ENCODE results near the gene IL17C. TPM values are rescaled to one million over a fixed set of nuclear protein-coding genes. Genes with fewer than 3 reads are reported as not detected.

The IL17C gene
- total RNA-seq, 1 experiment from 2014 or later: 1.9 TPM

DNA sequence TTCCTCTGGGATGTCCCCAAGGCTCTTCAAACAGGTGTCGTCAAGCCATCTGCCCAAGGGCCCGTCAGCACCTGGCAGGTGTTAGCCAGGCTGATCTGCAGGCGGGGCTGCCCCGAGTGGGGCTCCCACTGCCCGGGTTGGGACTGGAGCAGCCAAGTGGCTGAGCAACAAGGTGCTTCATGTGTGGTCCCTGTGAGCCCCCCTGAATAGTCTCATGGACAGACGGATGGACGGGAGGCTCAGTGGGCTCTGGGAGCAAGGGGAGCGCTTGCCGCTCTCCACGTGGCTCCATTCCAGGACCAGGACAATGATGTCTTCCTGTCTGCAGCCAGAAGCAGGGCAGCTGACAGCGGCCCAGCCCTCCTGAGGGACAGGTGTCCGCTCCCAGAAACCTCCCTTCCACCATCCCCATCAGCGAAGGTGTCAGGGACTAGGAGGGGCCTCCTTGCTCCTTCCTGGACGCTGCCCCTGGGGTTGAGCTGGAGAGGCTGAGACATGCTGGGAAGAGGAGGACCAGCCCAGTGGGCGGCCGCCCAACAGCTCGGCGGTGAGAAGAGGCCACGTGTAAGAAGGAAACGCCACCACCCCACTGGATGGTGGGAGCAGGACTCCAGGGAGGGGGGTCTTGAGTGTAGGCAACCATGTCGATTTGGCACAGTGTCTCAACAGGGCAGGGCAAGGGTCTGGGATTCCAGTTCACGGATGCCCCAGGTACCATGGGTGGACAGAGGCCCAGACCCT lies 38.3 kb downstream of the IL17C start:
- DNase-seq (ENCODE audit: low spot score) (no peak), ATAC-seq (no peak)
- Mint-ChIP-seq H3K27me3 (ENCODE audit: low read depth) (no peaks in the 10 kb centered on the region), H3K36me3 (peaks cover 2% of the 10 kb centered on the region; the same call in 1 of the 2 replicates), H3K9me3 (no peaks in the 10 kb centered on the region), H3K4me3 (no peak overlapping the region), H3K27ac (no peak overlapping the region), H3K4me1 (no peaks in the 10 kb centered on the region; the same call in 1 of the 2 replicates)
- TF ChIP-seq FOXK1 (CRISPR knock-in tag; IDR thresholded peaks at IDR 0.05) (no peak), NFE2L1 (CRISPR knock-in tag; IDR thresholded peaks at IDR 0.05) (no peak), NR1H2 (CRISPR knock-in tag; IDR thresholded peaks at IDR 0.05) (no peak), ZNF219 (CRISPR knock-in tag; IDR thresholded peaks at IDR 0.05; ENCODE audit: borderline replicate concordance) (no peak), OVOL2 (CRISPR knock-in tag; IDR thresholded peaks at IDR 0.05; ENCODE audit: borderline replicate concordance) (no peak), SMAD4 (CRISPR knock-in tag; IDR thresholded peaks at IDR 0.05) (no peak)
- TF ChIP-seq, protein P1, sequence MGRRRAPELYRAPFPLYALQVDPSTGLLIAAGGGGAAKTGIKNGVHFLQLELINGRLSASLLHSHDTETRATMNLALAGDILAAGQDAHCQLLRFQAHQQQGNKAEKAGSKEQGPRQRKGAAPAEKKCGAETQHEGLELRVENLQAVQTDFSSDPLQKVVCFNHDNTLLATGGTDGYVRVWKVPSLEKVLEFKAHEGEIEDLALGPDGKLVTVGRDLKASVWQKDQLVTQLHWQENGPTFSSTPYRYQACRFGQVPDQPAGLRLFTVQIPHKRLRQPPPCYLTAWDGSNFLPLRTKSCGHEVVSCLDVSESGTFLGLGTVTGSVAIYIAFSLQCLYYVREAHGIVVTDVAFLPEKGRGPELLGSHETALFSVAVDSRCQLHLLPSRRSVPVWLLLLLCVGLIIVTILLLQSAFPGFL (CRISPR knock-in tag; IDR thresholded peaks at IDR 0.05; ENCODE audit: borderline replicate concordance): no peak
- TF ChIP-seq, protein P2, sequence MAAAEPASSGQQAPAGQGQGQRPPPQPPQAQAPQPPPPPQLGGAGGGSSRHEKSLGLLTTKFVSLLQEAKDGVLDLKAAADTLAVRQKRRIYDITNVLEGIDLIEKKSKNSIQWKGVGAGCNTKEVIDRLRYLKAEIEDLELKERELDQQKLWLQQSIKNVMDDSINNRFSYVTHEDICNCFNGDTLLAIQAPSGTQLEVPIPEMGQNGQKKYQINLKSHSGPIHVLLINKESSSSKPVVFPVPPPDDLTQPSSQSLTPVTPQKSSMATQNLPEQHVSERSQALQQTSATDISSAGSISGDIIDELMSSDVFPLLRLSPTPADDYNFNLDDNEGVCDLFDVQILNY (CRISPR knock-in tag; IDR thresholded peaks at IDR 0.05): no peak
- TF ChIP-seq, protein P3, sequence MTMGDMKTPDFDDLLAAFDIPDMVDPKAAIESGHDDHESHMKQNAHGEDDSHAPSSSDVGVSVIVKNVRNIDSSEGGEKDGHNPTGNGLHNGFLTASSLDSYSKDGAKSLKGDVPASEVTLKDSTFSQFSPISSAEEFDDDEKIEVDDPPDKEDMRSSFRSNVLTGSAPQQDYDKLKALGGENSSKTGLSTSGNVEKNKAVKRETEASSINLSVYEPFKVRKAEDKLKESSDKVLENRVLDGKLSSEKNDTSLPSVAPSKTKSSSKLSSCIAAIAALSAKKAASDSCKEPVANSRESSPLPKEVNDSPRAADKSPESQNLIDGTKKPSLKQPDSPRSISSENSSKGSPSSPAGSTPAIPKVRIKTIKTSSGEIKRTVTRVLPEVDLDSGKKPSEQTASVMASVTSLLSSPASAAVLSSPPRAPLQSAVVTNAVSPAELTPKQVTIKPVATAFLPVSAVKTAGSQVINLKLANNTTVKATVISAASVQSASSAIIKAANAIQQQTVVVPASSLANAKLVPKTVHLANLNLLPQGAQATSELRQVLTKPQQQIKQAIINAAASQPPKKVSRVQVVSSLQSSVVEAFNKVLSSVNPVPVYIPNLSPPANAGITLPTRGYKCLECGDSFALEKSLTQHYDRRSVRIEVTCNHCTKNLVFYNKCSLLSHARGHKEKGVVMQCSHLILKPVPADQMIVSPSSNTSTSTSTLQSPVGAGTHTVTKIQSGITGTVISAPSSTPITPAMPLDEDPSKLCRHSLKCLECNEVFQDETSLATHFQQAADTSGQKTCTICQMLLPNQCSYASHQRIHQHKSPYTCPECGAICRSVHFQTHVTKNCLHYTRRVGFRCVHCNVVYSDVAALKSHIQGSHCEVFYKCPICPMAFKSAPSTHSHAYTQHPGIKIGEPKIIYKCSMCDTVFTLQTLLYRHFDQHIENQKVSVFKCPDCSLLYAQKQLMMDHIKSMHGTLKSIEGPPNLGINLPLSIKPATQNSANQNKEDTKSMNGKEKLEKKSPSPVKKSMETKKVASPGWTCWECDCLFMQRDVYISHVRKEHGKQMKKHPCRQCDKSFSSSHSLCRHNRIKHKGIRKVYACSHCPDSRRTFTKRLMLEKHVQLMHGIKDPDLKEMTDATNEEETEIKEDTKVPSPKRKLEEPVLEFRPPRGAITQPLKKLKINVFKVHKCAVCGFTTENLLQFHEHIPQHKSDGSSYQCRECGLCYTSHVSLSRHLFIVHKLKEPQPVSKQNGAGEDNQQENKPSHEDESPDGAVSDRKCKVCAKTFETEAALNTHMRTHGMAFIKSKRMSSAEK (CRISPR knock-in tag; IDR thresholded peaks at IDR 0.05; ENCODE audit: borderline replicate concordance): no peak
- TF ChIP-seq, protein P4, sequence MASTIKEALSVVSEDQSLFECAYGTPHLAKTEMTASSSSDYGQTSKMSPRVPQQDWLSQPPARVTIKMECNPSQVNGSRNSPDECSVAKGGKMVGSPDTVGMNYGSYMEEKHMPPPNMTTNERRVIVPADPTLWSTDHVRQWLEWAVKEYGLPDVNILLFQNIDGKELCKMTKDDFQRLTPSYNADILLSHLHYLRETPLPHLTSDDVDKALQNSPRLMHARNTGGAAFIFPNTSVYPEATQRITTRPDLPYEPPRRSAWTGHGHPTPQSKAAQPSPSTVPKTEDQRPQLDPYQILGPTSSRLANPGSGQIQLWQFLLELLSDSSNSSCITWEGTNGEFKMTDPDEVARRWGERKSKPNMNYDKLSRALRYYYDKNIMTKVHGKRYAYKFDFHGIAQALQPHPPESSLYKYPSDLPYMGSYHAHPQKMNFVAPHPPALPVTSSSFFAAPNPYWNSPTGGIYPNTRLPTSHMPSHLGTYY (CRISPR knock-in tag; IDR thresholded peaks at IDR 0.05): no peak
- TF ChIP-seq, protein P5, sequence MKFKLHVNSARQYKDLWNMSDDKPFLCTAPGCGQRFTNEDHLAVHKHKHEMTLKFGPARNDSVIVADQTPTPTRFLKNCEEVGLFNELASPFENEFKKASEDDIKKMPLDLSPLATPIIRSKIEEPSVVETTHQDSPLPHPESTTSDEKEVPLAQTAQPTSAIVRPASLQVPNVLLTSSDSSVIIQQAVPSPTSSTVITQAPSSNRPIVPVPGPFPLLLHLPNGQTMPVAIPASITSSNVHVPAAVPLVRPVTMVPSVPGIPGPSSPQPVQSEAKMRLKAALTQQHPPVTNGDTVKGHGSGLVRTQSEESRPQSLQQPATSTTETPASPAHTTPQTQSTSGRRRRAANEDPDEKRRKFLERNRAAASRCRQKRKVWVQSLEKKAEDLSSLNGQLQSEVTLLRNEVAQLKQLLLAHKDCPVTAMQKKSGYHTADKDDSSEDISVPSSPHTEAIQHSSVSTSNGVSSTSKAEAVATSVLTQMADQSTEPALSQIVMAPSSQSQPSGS (CRISPR knock-in tag; IDR thresholded peaks at IDR 0.05; ENCODE audit: borderline replicate concordance, low read depth): no peak
- CTCF ChIA-PET: interaction anchor here (8.4 kb wide), 1 partner anchor 10 kb away, joined by 111 read pairs; the partner anchor contains the start of gene SNAI3
- POLR2A ChIA-PET: no interaction called here

DNA sequence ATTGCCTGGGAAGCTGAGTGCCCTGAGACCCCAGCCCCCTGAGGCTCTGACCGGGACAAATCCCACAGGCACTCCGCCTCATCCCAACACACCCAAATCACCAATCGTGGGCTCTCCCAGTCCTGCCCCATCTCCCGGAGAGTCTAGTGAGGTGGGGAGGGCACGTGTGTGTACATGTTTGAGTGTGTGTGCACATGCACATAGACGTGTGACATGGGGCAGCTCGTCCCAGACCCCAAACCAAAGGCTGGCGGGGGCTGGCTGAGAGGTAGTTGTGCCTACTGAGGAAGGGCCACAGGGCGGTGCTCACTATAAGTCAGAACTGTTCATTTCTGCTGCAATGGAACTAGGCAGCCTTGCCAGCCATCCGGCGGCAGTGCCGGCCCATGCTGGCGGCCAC lies 39.3 kb downstream of the IL17C start:
- Mint-ChIP-seq H3K9me3 (no peaks in the 10 kb centered on the region), H3K27ac (no peak overlapping the region), H3K4me3 (no peak overlapping the region), H3K4me1 (no peaks in the 10 kb centered on the region; the same call in 1 of the 2 replicates), H3K36me3 (peaks cover 2% of the 10 kb centered on the region; the same call in 1 of the 2 replicates), H3K27me3 (ENCODE audit: low read depth) (no peaks in the 10 kb centered on the region)
- ChIA-PET CTCF (no interaction called here), POLR2A (no interaction called here)
- ATAC-seq (no peak), DNase-seq (ENCODE audit: low spot score) (no peak)
- no peak for TF ChIP-seq ESRRA (CRISPR knock-in tag; IDR thresholded peaks at IDR 0.05; ENCODE audit: borderline replicate concordance)
- TF ChIP-seq HMGA2 (CRISPR knock-in tag; IDR thresholded peaks at IDR 0.05): no peak
- TF ChIP-seq TEAD4 (CRISPR knock-in tag; IDR thresholded peaks at IDR 0.05): no peak
- TF ChIP-seq CREM (CRISPR knock-in tag; IDR thresholded peaks at IDR 0.05): no peak
- no peak for TF ChIP-seq JAZF1 (CRISPR knock-in tag; IDR thresholded peaks at IDR 0.05)
- no peak for TF ChIP-seq EMX1 (CRISPR knock-in tag; IDR thresholded peaks at IDR 0.05)
- TF ChIP-seq, protein P6, sequence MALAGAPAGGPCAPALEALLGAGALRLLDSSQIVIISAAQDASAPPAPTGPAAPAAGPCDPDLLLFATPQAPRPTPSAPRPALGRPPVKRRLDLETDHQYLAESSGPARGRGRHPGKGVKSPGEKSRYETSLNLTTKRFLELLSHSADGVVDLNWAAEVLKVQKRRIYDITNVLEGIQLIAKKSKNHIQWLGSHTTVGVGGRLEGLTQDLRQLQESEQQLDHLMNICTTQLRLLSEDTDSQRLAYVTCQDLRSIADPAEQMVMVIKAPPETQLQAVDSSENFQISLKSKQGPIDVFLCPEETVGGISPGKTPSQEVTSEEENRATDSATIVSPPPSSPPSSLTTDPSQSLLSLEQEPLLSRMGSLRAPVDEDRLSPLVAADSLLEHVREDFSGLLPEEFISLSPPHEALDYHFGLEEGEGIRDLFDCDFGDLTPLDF (CRISPR knock-in tag; IDR thresholded peaks at IDR 0.05): no peak
- TF ChIP-seq, protein P7, sequence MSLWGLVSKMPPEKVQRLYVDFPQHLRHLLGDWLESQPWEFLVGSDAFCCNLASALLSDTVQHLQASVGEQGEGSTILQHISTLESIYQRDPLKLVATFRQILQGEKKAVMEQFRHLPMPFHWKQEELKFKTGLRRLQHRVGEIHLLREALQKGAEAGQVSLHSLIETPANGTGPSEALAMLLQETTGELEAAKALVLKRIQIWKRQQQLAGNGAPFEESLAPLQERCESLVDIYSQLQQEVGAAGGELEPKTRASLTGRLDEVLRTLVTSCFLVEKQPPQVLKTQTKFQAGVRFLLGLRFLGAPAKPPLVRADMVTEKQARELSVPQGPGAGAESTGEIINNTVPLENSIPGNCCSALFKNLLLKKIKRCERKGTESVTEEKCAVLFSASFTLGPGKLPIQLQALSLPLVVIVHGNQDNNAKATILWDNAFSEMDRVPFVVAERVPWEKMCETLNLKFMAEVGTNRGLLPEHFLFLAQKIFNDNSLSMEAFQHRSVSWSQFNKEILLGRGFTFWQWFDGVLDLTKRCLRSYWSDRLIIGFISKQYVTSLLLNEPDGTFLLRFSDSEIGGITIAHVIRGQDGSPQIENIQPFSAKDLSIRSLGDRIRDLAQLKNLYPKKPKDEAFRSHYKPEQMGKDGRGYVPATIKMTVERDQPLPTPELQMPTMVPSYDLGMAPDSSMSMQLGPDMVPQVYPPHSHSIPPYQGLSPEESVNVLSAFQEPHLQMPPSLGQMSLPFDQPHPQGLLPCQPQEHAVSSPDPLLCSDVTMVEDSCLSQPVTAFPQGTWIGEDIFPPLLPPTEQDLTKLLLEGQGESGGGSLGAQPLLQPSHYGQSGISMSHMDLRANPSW (CRISPR knock-in tag; conservative IDR thresholded peaks at IDR 0.05; ENCODE audit: low read depth): no peak
- TF ChIP-seq, protein P8, sequence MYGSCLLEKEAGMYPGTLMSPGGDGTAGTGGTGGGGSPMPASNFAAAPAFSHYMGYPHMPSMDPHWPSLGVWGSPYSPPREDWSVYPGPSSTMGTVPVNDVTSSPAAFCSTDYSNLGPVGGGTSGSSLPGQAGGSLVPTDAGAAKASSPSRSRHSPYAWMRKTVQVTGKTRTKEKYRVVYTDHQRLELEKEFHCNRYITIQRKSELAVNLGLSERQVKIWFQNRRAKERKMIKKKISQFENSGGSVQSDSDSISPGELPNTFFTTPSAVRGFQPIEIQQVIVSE (CRISPR knock-in tag; IDR thresholded peaks at IDR 0.05; ENCODE audit: borderline replicate concordance): no peak
